Pons (tissue), 1 donor: ENCODE measurements around the gene ABTB2.

Source experiments
- DNase-seq: peaks from one replicate; pipeline ENCODE4 v3.0.0-alpha.2; 2016; ENCODE audit warnings: low spot score

The ABTB2 gene

DNA sequence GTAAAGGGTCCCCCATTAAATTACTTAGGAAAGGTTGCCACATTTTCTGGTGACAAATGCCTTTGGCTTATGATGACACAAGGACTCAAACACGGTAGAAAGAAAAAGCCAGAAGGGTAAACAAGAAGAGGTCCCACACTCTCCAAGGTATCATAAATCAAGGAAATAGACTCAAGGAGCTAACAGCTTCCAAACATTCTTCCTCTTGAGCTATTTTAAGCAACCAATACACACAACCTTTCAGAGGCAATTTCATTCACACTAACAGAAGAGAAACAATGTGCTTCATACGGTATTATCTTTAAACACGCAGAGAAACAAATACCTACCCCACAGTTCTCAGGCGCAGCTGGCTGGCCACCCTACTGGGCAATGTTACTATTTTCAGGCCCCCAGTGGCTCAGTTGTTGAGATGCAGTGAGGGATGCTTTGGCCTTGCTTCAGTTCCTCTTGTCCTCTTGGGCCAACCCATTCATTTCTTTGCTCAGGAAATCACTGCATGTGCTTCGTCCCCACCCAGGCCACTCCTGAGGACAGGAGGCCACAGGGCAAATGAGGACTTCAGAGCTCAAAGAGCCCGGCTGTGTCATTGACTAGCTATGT lies 15.8 kb downstream of the ABTB2 start:
- DNase-seq = no peak

- DNase-seq = no peak
Measured at GRCh38 chr11:34341096-34341495, 16.7 kb downstream of the ABTB2 start.

- DNase-seq = no peak
Measured at GRCh38 chr11:34340653-34341052, 17.2 kb downstream of the ABTB2 start.

- no peak for DNase-seq
Measured at GRCh38 chr11:34339149-34340064, 18.4 kb downstream of the ABTB2 start.

DNA sequence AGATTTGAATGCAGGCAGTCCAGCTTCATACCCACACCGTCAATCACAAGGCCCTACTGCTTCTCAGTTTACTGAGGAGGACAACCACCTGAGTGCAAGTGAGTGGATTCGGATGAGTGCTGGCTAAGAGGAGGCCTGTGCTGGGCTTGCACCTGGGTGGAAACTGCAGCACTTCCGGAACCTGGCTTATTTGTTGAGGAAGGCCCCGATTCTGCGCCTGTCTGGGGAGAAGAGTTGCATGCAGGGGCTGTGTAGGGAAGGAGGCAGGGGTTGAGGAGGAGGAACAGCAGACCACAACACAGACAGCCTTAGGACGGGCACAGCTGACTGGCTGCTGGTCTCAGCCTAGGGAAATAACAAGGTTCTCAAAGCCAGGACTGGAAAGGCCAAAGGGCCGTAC lies 20.8 kb downstream of the ABTB2 start:
- no peak for DNase-seq

- DNase-seq = no peak
Measured at GRCh38 chr11:34335801-34336200, 22.0 kb downstream of the ABTB2 start.

DNA sequence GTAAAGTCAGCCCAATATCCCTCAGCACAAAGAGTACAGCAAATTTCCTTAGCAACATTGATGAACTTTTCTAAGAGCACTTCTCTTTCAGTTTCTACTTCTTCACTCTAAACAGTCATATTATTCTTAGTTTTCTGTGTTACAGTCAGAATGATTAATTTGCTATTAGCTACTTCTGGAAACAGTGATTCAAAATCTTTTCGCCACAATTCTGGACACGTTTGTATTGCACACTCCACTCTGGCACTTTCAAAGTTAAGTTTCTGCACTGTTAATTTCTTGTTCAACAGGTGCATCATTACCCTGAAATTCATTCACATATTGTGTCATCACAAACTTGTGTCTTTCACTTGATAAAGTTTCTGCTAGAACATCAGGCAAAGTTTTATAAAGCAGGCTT lies 22.5 kb downstream of the ABTB2 start:
- no peak for DNase-seq

DNA sequence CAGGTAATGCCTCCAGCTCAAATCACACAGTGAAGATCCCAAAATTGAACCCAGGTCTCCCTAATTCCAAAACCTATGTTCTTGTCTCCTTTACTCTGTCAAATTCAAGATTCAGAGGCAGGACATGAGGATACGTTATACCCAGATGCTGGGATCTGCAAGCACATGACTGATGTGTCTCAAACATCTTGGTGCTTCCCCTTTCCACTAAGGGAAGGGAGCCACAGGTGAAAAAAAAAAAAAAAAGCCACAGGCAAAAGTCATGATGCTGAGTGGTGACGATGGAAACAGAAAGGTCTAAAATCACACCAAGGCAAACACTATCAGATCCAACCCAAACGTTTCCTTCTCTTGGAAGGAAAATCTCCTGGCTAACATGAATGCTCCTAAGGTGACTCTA lies 24.0 kb downstream of the ABTB2 start:
- DNase-seq = no peak

GRCh38 chr11:34332524-34332923 lies 25.3 kb downstream of the ABTB2 start:
- DNase-seq = no peak

DNA sequence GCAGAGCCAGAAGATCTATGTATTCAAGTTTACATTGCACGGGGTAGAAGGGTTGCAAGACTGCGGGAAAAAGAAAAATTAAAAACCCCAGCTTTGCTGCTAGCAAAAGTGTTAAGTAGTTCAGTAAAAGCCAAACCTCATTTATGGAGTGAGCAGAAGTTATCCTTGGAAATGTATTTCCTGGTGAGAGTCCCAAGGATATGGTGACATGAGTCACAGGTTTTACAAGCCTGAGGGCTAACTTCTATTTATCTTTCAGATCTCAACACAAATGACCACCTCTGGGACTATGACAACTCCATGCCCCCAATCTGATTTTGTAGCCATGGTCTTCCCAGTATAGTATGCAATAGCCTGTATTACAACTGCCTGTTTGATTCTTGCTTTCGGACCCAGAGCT lies 26.1 kb downstream of the ABTB2 start:
- DNase-seq = no peak

- DNase-seq = no peak
Measured at GRCh38 chr11:34331329-34331728, 26.5 kb downstream of the ABTB2 start.

DNA sequence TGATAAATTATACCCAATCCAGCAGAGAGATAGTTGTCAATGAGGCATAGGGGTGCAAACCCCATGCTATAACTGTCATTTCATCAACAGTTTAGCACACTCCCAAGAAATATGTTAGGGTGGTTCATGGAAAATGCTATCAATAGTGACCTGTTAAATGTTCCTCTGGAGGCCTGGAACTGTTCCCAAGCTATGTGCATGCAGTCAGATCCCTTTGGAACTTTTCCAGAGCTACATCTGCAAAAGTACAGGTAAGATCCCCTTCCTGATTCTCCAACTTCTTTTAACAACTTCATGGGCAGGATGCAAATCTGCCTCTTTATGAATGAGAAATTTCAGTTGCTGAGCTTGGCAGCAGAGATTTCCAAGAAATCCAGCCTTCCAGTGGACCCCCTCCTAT lies 27.2 kb downstream of the ABTB2 start:
- DNase-seq = no peak

GRCh38 chr11:34329876-34330275 lies 27.9 kb downstream of the ABTB2 start:
- DNase-seq = no peak

- DNase-seq = no peak
Measured at GRCh38 chr11:34328632-34328910, 29.2 kb downstream of the ABTB2 start.

GRCh38 chr11:34327804-34328631 lies 29.8 kb downstream of the ABTB2 start:
- DNase-seq = peak; percentile 82

- no peak for DNase-seq
Measured at GRCh38 chr11:34324466-34324865, 33.3 kb downstream of the ABTB2 start.

GRCh38 chr11:34323601-34324000 lies 34.2 kb downstream of the ABTB2 start:
- DNase-seq = no peak

- DNase-seq = no peak
Measured at GRCh38 chr11:34318111-34319037, 39.4 kb downstream of the ABTB2 start.

- no peak for DNase-seq
Measured at GRCh38 chr11:34317666-34318065, 40.1 kb downstream of the ABTB2 start.

DNA sequence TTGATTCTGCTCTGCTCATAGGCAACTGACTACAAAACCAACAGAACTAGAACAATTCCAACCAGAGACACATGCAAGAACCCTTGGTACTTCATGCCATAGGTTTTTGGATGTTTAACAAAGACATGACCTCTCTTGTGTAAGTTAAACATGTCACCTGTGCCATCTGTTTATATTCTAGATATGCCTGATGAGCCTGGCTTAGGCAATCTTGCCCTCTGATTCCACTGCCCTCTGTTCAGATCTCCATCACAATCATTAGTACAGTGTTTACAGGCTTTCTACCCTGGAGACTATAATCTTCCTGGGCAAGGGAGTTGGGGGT lies 40.8 kb downstream of the ABTB2 start:
- no peak for DNase-seq

DNA sequence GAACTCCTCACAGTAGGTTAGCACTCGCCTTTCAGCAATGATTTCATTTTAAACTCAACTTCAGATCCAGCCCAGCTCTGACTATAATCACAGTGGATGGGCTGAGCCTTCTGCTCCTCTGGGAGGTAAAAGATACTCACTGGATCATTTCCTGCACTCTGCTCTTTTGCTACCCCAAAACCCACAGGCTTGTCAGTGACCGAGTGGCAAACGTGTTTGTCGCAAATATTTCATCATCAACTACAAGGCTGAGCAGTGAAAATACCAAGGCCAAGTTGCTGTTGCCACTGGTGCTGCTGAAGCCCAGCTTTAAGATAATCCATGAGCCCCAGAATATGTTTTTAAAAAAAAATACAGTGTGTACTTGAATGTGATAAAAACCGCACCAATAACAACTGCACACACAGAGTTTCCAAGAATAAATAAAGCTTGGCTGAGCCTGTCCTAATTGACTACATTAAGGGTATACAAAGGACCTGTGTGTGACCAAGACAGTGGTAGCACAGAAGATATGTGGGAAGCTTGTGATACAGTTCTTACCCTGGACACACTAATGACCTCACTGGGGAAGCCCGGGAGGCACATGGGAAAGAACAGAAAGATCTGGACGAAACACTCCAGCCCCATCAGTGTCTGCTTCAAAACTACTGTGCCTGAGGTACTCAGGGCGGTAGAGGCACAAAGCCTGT lies 41.3 kb downstream of the ABTB2 start:
- DNase-seq = peak; percentile 83
